HCT116 (cell line): ENCODE data around the gene CUBN. TPM values are rescaled to one million over a fixed set of nuclear protein-coding genes. Genes with fewer than 3 reads are reported as not detected.

Experiments used
- ATAC-seq: fragments of 200-7000 bp; cut with Tn5 transposase; 2 replicates; pipeline ENCODE4 v1.9.1; 2020; ENCODE audit warnings: mild to moderate bottlenecking, moderate library complexity
- BruUV-seq: library from RNA; stranded (reverse); fragments of 400-500 nt; replicated peaks from 2 replicates; lab custom pipeline; 2021; lab: Mats Ljungman, UMichigan
- CTCF ChIA-PET: fragments of 300-600 bp; sonication (Branson Sonifier 250); formaldehyde crosslinking; loops from one replicate; lab custom pipeline; 2021; ENCODE audit warnings: antibody characterized with exemption; lab: Charles Lee
- POLR2A ChIA-PET: fragments of 300-600, 350-600 bp; sonication (Branson Sonifier 250); formaldehyde crosslinking; loops from one replicate; lab custom pipeline; 2021; ENCODE audit warnings: antibody characterized with exemption; lab: Charles Lee
- RAD21 ChIA-PET, 2 experiments: fragments of 300-600 bp; sonication (Branson Sonifier 250); formaldehyde crosslinking; loops; one replicate each; lab custom pipeline; 2023; ENCODE audit warnings: low total read pairs in 2 of 2; ENCODE audit not compliant: uncharacterized antibody in 2 of 2, unreplicated experiment in 2 of 2, low non-redundant PET in 1 of 2; lab: Charles Lee
- DNase-seq: peaks from one replicate; pipeline ENCODE4 v3.0.0-alpha.2; 2010; ENCODE audit warnings: low read depth, low spot score
- H2AFZ ChIP-seq: fragments of 200-600 bp; shearing (Covaris generic), sonication (generic); 2 replicates; pipeline ENCODE4 v1.6.1; 2017; ENCODE audit warnings: low read depth, mixed run types, mixed read lengths, antibody characterized with exemption, low read length; ENCODE audit not compliant: poor library complexity, severe bottlenecking
- H3K27ac ChIP-seq: 2 replicates; pipeline ENCODE4 v1.5.1; 2012; ENCODE audit warnings: low read depth, low read length
- H3K27me3 ChIP-seq: fragments of 200-600 bp; sonication (generic); 2 replicates; pipeline ENCODE4 v1.6.1; 2016; ENCODE audit warnings: mixed run types, low read length, mixed read lengths; ENCODE audit not compliant: insufficient read depth
- H3K36me3 ChIP-seq, 2 experiments: fragments of 200-500 bp in 1 of 2; fragments of 200-600 bp in 1 of 2; sonication (Bioruptor generic) in 1 of 2; sonication (generic) in 1 of 2; 2 replicates each; pipeline versions ENCODE4 v1.5.1 to v1.6.1; 2014 to 2016; ENCODE audit warnings: low read length in 2 of 2, inconsistent platforms in 1 of 2, mixed read lengths in 1 of 2, mixed run types in 1 of 2; ENCODE audit not compliant: insufficient read depth in 2 of 2, control insufficient read depth in 1 of 2
- H3K4me1 ChIP-seq, 2 experiments: fragments of 200-600 bp in 1 of 2; sonication (generic) in 1 of 2; 2 replicates each; pipeline versions ENCODE4 v1.5.1 to v1.6.1; 2012 to 2017; ENCODE audit warnings: low read length in 2 of 2, inconsistent platforms in 1 of 2, mild to moderate bottlenecking in 1 of 2, mixed read lengths in 1 of 2, mixed run types in 1 of 2, moderate library complexity in 1 of 2; ENCODE audit not compliant: insufficient read depth in 2 of 2, control insufficient read depth in 1 of 2
- H3K4me2 ChIP-seq: fragments of 200-600 bp; sonication (generic); 2 replicates; pipeline ENCODE4 v1.6.1; 2017; ENCODE audit warnings: mixed run types, low read length, mixed read lengths
- H3K4me3 ChIP-seq, 2 experiments: fragments of 200-600 bp in 1 of 2; sonication (generic) in 1 of 2; replicated peaks in 1 of 2; 2 replicates each; pipeline ENCODE4 v1.5.1; 2011 to 2016; ENCODE audit warnings: low read length in 2 of 2, control low read depth in 1 of 2, low read depth in 1 of 2, mild to moderate bottlenecking in 1 of 2, mixed read lengths in 1 of 2, mixed run types in 1 of 2
- H3K79me2 ChIP-seq: fragments of 200-600 bp; sonication (generic); 2 replicates; pipeline ENCODE4 v1.6.1; 2017; ENCODE audit warnings: mild to moderate bottlenecking, mixed run types, low read length, moderate library complexity, mixed read lengths; ENCODE audit not compliant: insufficient read depth
- H3K9ac ChIP-seq: fragments of 200-600 bp; sonication (generic); 2 replicates; pipeline ENCODE4 v1.6.1; 2016; ENCODE audit warnings: low read length, mixed read lengths
- H3K9me2 ChIP-seq: fragments of 200-600 bp; sonication (generic), shearing (Covaris generic); 2 replicates; pipeline ENCODE4 v1.6.1; 2017; ENCODE audit warnings: mixed run types, mild to moderate bottlenecking, moderate library complexity; ENCODE audit not compliant: insufficient read depth
- H3K9me3 ChIP-seq, 2 experiments: fragments of 200-500 bp in 1 of 2; fragments of 200-600 bp in 1 of 2; sonication (Bioruptor generic) in 1 of 2; sonication (generic) in 1 of 2; 2 replicates each; pipeline ENCODE4 v1.6.1; 2014 to 2017; ENCODE audit warnings: low read length in 2 of 2, mixed read lengths in 2 of 2, inconsistent platforms in 1 of 2, low read depth in 1 of 2, mild to moderate bottlenecking in 1 of 2, mixed run types in 1 of 2, moderate library complexity in 1 of 2; ENCODE audit not compliant: control insufficient read depth in 1 of 2, insufficient read depth in 1 of 2
- H4K20me1 ChIP-seq: fragments of 200-600 bp; sonication (generic), shearing (Covaris generic); 2 replicates; pipeline ENCODE4 v1.6.1; 2017; ENCODE audit warnings: mixed run types, mild to moderate bottlenecking, moderate library complexity; ENCODE audit not compliant: insufficient read depth
- CBX3 ChIP-seq: IDR thresholded peaks from 2 replicates; pipeline ENCODE4 v1.6.1; 2012; ENCODE audit warnings: low read depth
- EZH2 ChIP-seq: fragments of 200-600 bp; sonication (generic); IDR thresholded peaks from 2 replicates; pipeline ENCODE4 v1.6.1; 2017; ENCODE audit warnings: antibody characterized with exemption, mixed run types
- FOSL1 ChIP-seq: IDR thresholded peaks from 2 replicates; pipeline ENCODE4 v1.6.1; 2012; ENCODE audit warnings: low read depth
- POLR2A ChIP-seq: IDR thresholded peaks from 2 replicates; pipeline ENCODE4 v1.7.0; 2011; ENCODE audit warnings: borderline replicate concordance; ENCODE audit not compliant: insufficient read depth, insufficient read length; ENCODE audit errors: extremely low read depth
- POLR2AphosphoS5 ChIP-seq: IDR thresholded peaks from 2 replicates; pipeline ENCODE4 v1.6.1; 2011; ENCODE audit warnings: mild to moderate bottlenecking, low read depth, low read length, moderate library complexity
- SP1 ChIP-seq: IDR thresholded peaks from 2 replicates; pipeline ENCODE4 v1.6.1; 2012; ENCODE audit warnings: low read depth
- SRF ChIP-seq: IDR thresholded peaks from 2 replicates; pipeline ENCODE4 v1.6.1; 2012; ENCODE audit warnings: low read depth
- ZBTB33 ChIP-seq: IDR thresholded peaks from 2 replicates; pipeline ENCODE4 v1.6.1; 2011; ENCODE audit warnings: mild to moderate bottlenecking, low read length, moderate library complexity; ENCODE audit not compliant: insufficient replicate concordance; ENCODE audit errors: extremely low read depth
- ZFX ChIP-seq: fragments of 450-650 bp; IDR thresholded peaks from 2 replicates; pipeline ENCODE4 v1.6.1; 2017
- ZNF274 ChIP-seq: fragments of 200-500 bp; sonication (Bioruptor generic); IDR thresholded peaks from 2 replicates; pipeline ENCODE4 v1.6.1; 2014; ENCODE audit warnings: mild to moderate bottlenecking, low read depth, low read length, inconsistent platforms
- intact Hi-C: fragments of 100-400 bp; cut with micrococcal nuclease; formaldehyde crosslinking; loops from 2 replicates; pipeline ENCODE4 v1.10.0; 2022
- total RNA-seq: library from RNA; stranded (reverse); gene quantifications from one replicate; pipeline ENCODE4 v1.2.1, GENCODE V29; 2021; ENCODE audit not compliant: unreplicated experiment
- TF ChIP-seq, protein P1 (sequence below): IDR thresholded peaks from 2 replicates; pipeline ENCODE4 v1.6.1; 2012
- TF ChIP-seq, protein P2 (sequence below): IDR thresholded peaks from 2 replicates; pipeline ENCODE4 v1.6.1; 2012; ENCODE audit warnings: low read depth

CUBN gene
- total RNA-seq, 1 experiment from 2014 or later, result 1.2 TPM

GRCh38 chr10:16893664-16894063 is 235.9 kb downstream of the CUBN start:
- CTCF ChIA-PET, result no interaction called here
- no TSS peak for BruUV-seq
- Histone ChIP-seq H3K36me3 (no peaks in the 10 kb centered on the region), H3K9ac (no peak overlapping the region), H3K4me2 (no peak overlapping the region), H3K4me1 (peaks cover 13 to 20% of the 10 kb centered on the region in 2 experiments; a peak in 3 of 4 replicates), H3K9me3 (no peaks in the 10 kb centered on the region), H3K4me3 (no peak overlapping the region), H3K9me2 (no peaks in the 10 kb centered on the region), H4K20me1 (no peaks in the 10 kb centered on the region), H2AFZ (no peak overlapping the region), H3K27ac (no peak overlapping the region), H3K27me3 (no peaks in the 10 kb centered on the region), H3K79me2 (no peaks in the 10 kb centered on the region)
- no peak for DNase-seq
- RAD21 ChIA-PET, result no interaction called here
- POLR2A ChIA-PET, result no interaction called here
- TF ChIP-seq FOSL1 (no peak), CBX3 (no peak), ZBTB33 (no peak), SP1 (no peak)
- no peak for ATAC-seq
- intact Hi-C loops, result no loop called here

DNA sequence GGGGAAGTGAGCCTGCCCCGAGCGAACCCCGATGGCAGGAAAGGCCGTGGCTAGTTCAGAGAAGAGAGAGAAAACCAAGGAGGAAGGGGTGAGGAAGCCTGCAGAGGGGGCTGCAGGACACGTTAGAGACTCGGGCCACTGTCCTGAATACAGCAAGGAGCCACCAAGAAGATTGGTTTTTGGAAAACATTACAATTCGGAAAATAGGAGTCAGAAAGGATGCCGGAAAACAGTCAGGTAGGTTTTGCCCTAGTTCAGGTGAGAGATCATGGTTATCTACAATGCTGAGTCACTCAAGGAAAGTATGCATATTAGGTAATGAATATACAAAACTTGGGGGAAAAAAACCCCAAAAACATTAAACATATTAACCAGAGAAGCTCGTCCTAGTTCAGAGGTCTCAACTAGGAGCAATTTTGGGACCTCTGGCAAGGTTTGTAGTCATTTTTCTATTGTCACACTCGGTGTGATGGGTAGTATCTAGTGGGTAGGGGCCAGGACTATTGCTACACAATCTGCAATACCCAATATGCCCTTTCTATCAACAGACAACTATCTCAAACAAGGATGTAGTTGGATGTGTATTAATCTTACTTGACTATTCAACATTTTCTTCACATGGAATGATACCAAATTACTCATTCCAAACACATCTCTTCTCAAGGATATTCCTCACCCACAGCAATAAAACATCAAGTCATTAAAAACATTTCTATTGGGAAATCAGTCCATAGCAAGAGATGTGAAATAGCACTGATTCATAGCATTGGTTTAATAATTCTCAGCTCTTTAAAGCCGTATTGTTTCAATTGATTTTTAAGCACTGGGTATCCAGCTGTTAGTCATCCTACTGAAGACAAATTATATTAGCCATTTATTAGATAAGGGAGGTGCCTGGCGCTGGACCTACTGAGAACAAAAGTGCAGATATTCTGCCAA is 238.0 kb downstream of the CUBN start:
- intact Hi-C loops, result loop anchor here (1.0 to 2.0 kb wide), 4 partner anchors 172 to 366 kb away; no protein-coding TSS in a partner anchor
- no peaks in the 10 kb centered on the region for H3K9me2 ChIP-seq
- RAD21 ChIA-PET, result no interaction called here
- H3K4me3 ChIP-seq, result peak overlapping the region; percentile 4 to 38; a peak in 2 of 4 replicates
- POLR2A ChIA-PET, result interaction anchor here (0.5 to 1.4 kb wide), 50 partner anchors 9 to 989 kb away, joined by 3 to 28 read pairs (median 3); partner anchors contain the start of genes RSU1, TRDMT1 and VIM
- H3K4me1 ChIP-seq, result peaks cover 13 to 25% of the 10 kb centered on the region in 2 experiments; a peak in 3 of 4 replicates
- H3K27ac ChIP-seq, result peak overlapping the region; percentile 67
- DNase-seq, result peak; percentile 92
- H3K79me2 ChIP-seq, result no peaks in the 10 kb centered on the region
- peak overlapping the region; percentile 66 for H3K4me2 ChIP-seq
- CTCF ChIA-PET, result interaction anchor here (1.1 to 1.4 kb wide), 4 partner anchors 322 to 365 kb away, joined by 3 to 8 read pairs (median 6); no protein-coding TSS in a partner anchor
- H3K27me3 ChIP-seq, result no peaks in the 10 kb centered on the region
- peak overlapping the region; percentile 52 for H3K9ac ChIP-seq
- no peaks in the 10 kb centered on the region for H3K36me3 ChIP-seq
- peak; percentile 87 for ATAC-seq
- TSS peak; percentile 100 for BruUV-seq
- H2AFZ ChIP-seq, result peak overlapping the region; percentile 96
- no peaks in the 10 kb centered on the region for H3K9me3 ChIP-seq
- H4K20me1 ChIP-seq, result no peaks in the 10 kb centered on the region
- TF ChIP-seq ZNF274, result no peak
- peak; percentile 92 for TF ChIP-seq CBX3
- TF ChIP-seq POLR2AphosphoS5, result peak; percentile 97
- TF ChIP-seq, protein P1, sequence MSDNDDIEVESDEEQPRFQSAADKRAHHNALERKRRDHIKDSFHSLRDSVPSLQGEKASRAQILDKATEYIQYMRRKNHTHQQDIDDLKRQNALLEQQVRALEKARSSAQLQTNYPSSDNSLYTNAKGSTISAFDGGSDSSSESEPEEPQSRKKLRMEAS, result peak; percentile 70
- TF ChIP-seq POLR2A, result peak; percentile 100
- no peak for TF ChIP-seq EZH2
- TF ChIP-seq ZFX, result no peak
- peak; percentile 72; the same call in 1 of the 2 replicates for TF ChIP-seq SRF
- TF ChIP-seq, protein P2, sequence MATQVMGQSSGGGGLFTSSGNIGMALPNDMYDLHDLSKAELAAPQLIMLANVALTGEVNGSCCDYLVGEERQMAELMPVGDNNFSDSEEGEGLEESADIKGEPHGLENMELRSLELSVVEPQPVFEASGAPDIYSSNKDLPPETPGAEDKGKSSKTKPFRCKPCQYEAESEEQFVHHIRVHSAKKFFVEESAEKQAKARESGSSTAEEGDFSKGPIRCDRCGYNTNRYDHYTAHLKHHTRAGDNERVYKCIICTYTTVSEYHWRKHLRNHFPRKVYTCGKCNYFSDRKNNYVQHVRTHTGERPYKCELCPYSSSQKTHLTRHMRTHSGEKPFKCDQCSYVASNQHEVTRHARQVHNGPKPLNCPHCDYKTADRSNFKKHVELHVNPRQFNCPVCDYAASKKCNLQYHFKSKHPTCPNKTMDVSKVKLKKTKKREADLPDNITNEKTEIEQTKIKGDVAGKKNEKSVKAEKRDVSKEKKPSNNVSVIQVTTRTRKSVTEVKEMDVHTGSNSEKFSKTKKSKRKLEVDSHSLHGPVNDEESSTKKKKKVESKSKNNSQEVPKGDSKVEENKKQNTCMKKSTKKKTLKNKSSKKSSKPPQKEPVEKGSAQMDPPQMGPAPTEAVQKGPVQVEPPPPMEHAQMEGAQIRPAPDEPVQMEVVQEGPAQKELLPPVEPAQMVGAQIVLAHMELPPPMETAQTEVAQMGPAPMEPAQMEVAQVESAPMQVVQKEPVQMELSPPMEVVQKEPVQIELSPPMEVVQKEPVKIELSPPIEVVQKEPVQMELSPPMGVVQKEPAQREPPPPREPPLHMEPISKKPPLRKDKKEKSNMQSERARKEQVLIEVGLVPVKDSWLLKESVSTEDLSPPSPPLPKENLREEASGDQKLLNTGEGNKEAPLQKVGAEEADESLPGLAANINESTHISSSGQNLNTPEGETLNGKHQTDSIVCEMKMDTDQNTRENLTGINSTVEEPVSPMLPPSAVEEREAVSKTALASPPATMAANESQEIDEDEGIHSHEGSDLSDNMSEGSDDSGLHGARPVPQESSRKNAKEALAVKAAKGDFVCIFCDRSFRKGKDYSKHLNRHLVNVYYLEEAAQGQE, result no peak
